ENCODE measurements around the gene VGF. TPM values are rescaled to one million over a fixed set of nuclear protein-coding genes. Genes with fewer than 3 reads are reported as not detected.

VGF gene
- total RNA-seq, 2 experiments from 2014 or later, result not detected

Other genes starting within 250 kb of the VGF start
- not detected for gene MUC3A, start 216.0 kb downstream of the VGF start, total RNA-seq
- under 1 TPM in 1 of 2 experiments, not detected in 1; 0.66 TPM for gene MUC12, start 196.0 kb downstream of the VGF start, total RNA-seq
- not detected for gene MUC17, start 145.5 kb downstream of the VGF start, total RNA-seq
- 10 to 100 TPM; 35.1 to 35.3 TPM for gene TRIM56, start 80.1 kb downstream of the VGF start, total RNA-seq
- under 1 TPM; 0.06 to 0.27 TPM for gene SERPINE1, start 38.5 kb downstream of the VGF start, total RNA-seq
- 10 to 100 TPM; 30.1 to 38.4 TPM for gene AP1S1, start 11.1 kb downstream of the VGF start, total RNA-seq
- not detected for gene NAT16, start 14.7 kb upstream of the VGF start, total RNA-seq
- gene MOGAT3, start 35.5 kb upstream of the VGF start, total RNA-seq, result not detected
- 10 to 100 TPM; 19.5 to 22.7 TPM for gene PLOD3, start 52.0 kb upstream of the VGF start, total RNA-seq
- 10 to 100 TPM; 37.3 to 38.5 TPM for gene ZNHIT1, start 52.6 kb upstream of the VGF start, total RNA-seq
- gene CLDN15, start 72.2 kb upstream of the VGF start, total RNA-seq, result 10 to 100 TPM; 12.8 to 13.3 TPM
- 100 to 1,000 TPM; 106 to 109 TPM for gene FIS1, start 79.5 kb upstream of the VGF start, total RNA-seq
- 1 to 10 TPM; 6.5 to 7.0 TPM for gene IFT22, start 156.2 kb upstream of the VGF start, total RNA-seq
- gene COL26A1, start 197.3 kb upstream of the VGF start, total RNA-seq, result not detected